OCI-LY7 (cell line): ENCODE results near the gene ACVR1. TPM values are rescaled to one million over a fixed set of nuclear protein-coding genes. Genes with fewer than 3 reads are reported as not detected.
A peak's percentile ranks its signal among the peaks of the same experiment; 100 is the strongest.

Source experiments
- BruUV-seq: library from RNA; stranded (reverse); fragments of 400-500 nt; replicated peaks from 2 replicates; lab custom pipeline; 2021; lab: Mats Ljungman, UMichigan
- CTCF ChIA-PET: fragments of 300-600 bp; sonication (Branson Sonifier 250); formaldehyde crosslinking; loops from one replicate; lab custom pipeline; 2022; ENCODE audit warnings: antibody characterized with exemption; ENCODE audit not compliant: unreplicated experiment; lab: Charles Lee
- POLR2A ChIA-PET: fragments of 300-600 bp; sonication (Branson Sonifier 250); formaldehyde crosslinking; loops from one replicate; lab custom pipeline; 2022; ENCODE audit warnings: antibody characterized with exemption; lab: Charles Lee
- DNase-seq: peaks from one replicate; pipeline ENCODE4 v3.0.0-alpha.2; 2015; ENCODE audit warnings: low spot score
- H2AFZ ChIP-seq: fragments of 200-600 bp; sonication (generic), shearing (Covaris generic); 2 replicates; pipeline ENCODE4 v1.6.1; 2014; ENCODE audit warnings: mild to moderate bottlenecking, antibody characterized with exemption, low read length, moderate library complexity
- H3K27ac ChIP-seq: fragments of 200-600 bp; sonication (generic); 2 replicates; pipeline ENCODE4 v1.5.1; 2014; ENCODE audit warnings: mixed run types, low read depth, mild to moderate bottlenecking, moderate library complexity, low read length, inconsistent platforms; ENCODE audit not compliant: poor library complexity, severe bottlenecking
- H3K36me3 ChIP-seq: fragments of 200-600 bp; sonication (generic); 2 replicates; pipeline ENCODE4 v1.6.1; 2014; ENCODE audit warnings: mild to moderate bottlenecking, antibody characterized with exemption, low read length, moderate library complexity, mixed read lengths; ENCODE audit not compliant: insufficient read depth
- H3K4me1 ChIP-seq: fragments of 200-600 bp; sonication (generic); 2 replicates; pipeline ENCODE4 v1.5.1; 2014; ENCODE audit warnings: mild to moderate bottlenecking, low read length; ENCODE audit not compliant: insufficient read depth, poor library complexity, severe bottlenecking
- H3K4me2 ChIP-seq: fragments of 200-600 bp; sonication (generic); 2 replicates; pipeline ENCODE4 v1.6.1; 2014; ENCODE audit warnings: mild to moderate bottlenecking, low read length
- H3K4me3 ChIP-seq: fragments of 200-600 bp; sonication (generic); 2 replicates; pipeline ENCODE4 v1.5.1; 2014; ENCODE audit warnings: mild to moderate bottlenecking, low read depth, low read length; ENCODE audit not compliant: poor library complexity, severe bottlenecking
- H3K79me2 ChIP-seq: fragments of 200-600 bp; sonication (generic); 2 replicates; pipeline ENCODE4 v1.6.1; 2016; ENCODE audit warnings: low read depth, mild to moderate bottlenecking, low read length, moderate library complexity, mixed read lengths; ENCODE audit not compliant: insufficient read depth
- H3K9me2 ChIP-seq: fragments of 200-600 bp; sonication (generic); 2 replicates; pipeline ENCODE4 v1.6.1; 2016; ENCODE audit warnings: mild to moderate bottlenecking, low read length, mixed read lengths; ENCODE audit not compliant: insufficient read depth
- H3K9me3 ChIP-seq: fragments of 200-600 bp; sonication (generic); 2 replicates; pipeline ENCODE4 v1.6.1; 2014; ENCODE audit warnings: mild to moderate bottlenecking, mixed run types, low read length, mixed read lengths
- H4K20me1 ChIP-seq: fragments of 200-600 bp; sonication (generic); 2 replicates; pipeline ENCODE4 v1.6.1; 2014; ENCODE audit warnings: mild to moderate bottlenecking, antibody characterized with exemption, low read length, moderate library complexity, mixed read lengths; ENCODE audit not compliant: insufficient read depth
- CTCF ChIP-seq: fragments of 200-600 bp; sonication (generic); conservative IDR thresholded peaks from 2 replicates; pipeline ENCODE4 v1.5.1; 2014; ENCODE audit warnings: mild to moderate bottlenecking, antibody characterized with exemption, low read length, moderate library complexity, mixed read lengths
- EZH2phosphoT487 ChIP-seq: fragments of 200-600 bp; sonication (generic); IDR thresholded peaks from 2 replicates; pipeline ENCODE4 v1.6.1; 2018; ENCODE audit warnings: low read depth, borderline replicate concordance, mild to moderate bottlenecking, mixed run types, antibody characterized with exemption, low read length, moderate library complexity, mixed read lengths
- intact Hi-C: fragments of 100-400 bp; cut with micrococcal nuclease; formaldehyde crosslinking; loops from one replicate; pipeline ENCODE4 v1.10.0; 2022; ENCODE audit not compliant: unreplicated experiment
- total RNA-seq, 2 experiments: library from RNA; depleted of rRNA in 1 of 2; stranded (reverse); fragments of >200 nt in 1 of 2; shearing (Covaris generic) in 1 of 2; gene quantifications; 2 replicates each; pipeline ENCODE4 v1.2.3, GENCODE V29; 2014 to 2022

ACVR1 gene
- total RNA-seq, 2 experiments from 2014 or later, result 0.13 to 3.9 TPM

GRCh38 chr2:157880927-157881326, 4.8 kb upstream of the ACVR1 start:
- Histone ChIP-seq H3K9me3 (no peaks in the 10 kb centered on the region), H3K4me3 (no peak overlapping the region), H3K4me2 (no peak overlapping the region), H2AFZ (no peak overlapping the region), H3K36me3 (no peaks in the 10 kb centered on the region), H4K20me1 (no peaks in the 10 kb centered on the region), H3K9me2 (no peaks in the 10 kb centered on the region), H3K79me2 (no peaks in the 10 kb centered on the region), H3K27ac (no peak overlapping the region), H3K4me1 (peaks cover 9% of the 10 kb centered on the region)
- intact Hi-C loops, result no loop called here
- ChIA-PET CTCF (no interaction called here), POLR2A (interaction anchor here (0.7 kb wide), 1 partner anchor 542 kb away, joined by 4 read pairs; no protein-coding TSS in a partner anchor)
- no peak for DNase-seq
- BruUV-seq, result no TSS peak
- TF ChIP-seq CTCF (no peak), EZH2phosphoT487 (no peak)

- no peak for DNase-seq
- BruUV-seq, result no TSS peak
- Histone ChIP-seq H3K79me2 (no peaks in the 10 kb centered on the region), H3K9me3 (no peaks in the 10 kb centered on the region), H3K27ac (no peak overlapping the region), H3K4me2 (no peak overlapping the region), H4K20me1 (no peaks in the 10 kb centered on the region), H3K36me3 (no peaks in the 10 kb centered on the region), H3K9me2 (no peaks in the 10 kb centered on the region), H2AFZ (peak overlapping the region; percentile 86; the same call in 1 of the 2 replicates), H3K4me1 (peaks cover 15% of the 10 kb centered on the region), H3K4me3 (no peak overlapping the region)
- no peak for TF ChIP-seq CTCF
- POLR2A ChIA-PET, result interaction anchor here (1.5 kb wide), 1 partner anchor 21 kb away, joined by 5 read pairs; no protein-coding TSS in a partner anchor
- intact Hi-C loops, result loop anchor here (5.0 to 10.0 kb wide), 4 partner anchors 383 to 1837 kb away; partner anchors contain the start of genes CCDC148, MARCHF7, PKP4 and WDSUB1
- CTCF ChIA-PET, result no interaction called here
Observed at GRCh38 chr2:157877761-157878400, 1.8 kb upstream of the ACVR1 start.

GRCh38 chr2:157876786-157877138, 632 bp upstream of the ACVR1 start:
- Histone ChIP-seq H3K36me3 (no peaks in the 10 kb centered on the region), H3K79me2 (no peaks in the 10 kb centered on the region), H3K9me3 (no peaks in the 10 kb centered on the region), H2AFZ (peak overlapping the region; percentile 86), H3K27ac (no peak overlapping the region), H3K4me1 (peaks cover 15% of the 10 kb centered on the region), H3K9me2 (no peaks in the 10 kb centered on the region), H3K4me3 (peak overlapping the region; percentile 85), H4K20me1 (no peaks in the 10 kb centered on the region), H3K4me2 (peak overlapping the region; percentile 84)
- TF ChIP-seq EZH2phosphoT487 (no peak), CTCF (no peak)
- CTCF ChIA-PET, result no interaction called here
- BruUV-seq, result no TSS peak
- no peak for DNase-seq
- POLR2A ChIA-PET, result interaction anchor here (0.6 to 1.6 kb wide), 8 partner anchors 8 to 37 kb away, joined by 3 to 6 read pairs (median 4); no protein-coding TSS in a partner anchor
- intact Hi-C loops, result loop anchor here (5.0 to 10.0 kb wide), 4 partner anchors 382 to 1838 kb away; partner anchors contain the start of genes CCDC148, MARCHF7, PKP4 and WDSUB1
